K562 (cell line): Measurements from ENCODE around the gene PDE11A. TPM values are rescaled to one million over a fixed set of nuclear protein-coding genes. Genes with fewer than 3 reads are reported as not detected.
A peak's percentile ranks its signal among the peaks of the same experiment; 100 is the strongest.

Experiments
- EHMT2 ChIP-seq: fragments of 450-650 bp; IDR thresholded peaks from 2 replicates; pipeline ENCODE4 v1.6.1; 2018; ENCODE audit warnings: antibody characterized with exemption
- HIVEP1 ChIP-seq: fragments of 250-450 bp; sonication (Bioruptor Pico); IDR thresholded peaks from 2 replicates; pipeline ENCODE4 v1.4.0; 2020; ENCODE audit warnings: mild to moderate bottlenecking
- HLTF ChIP-seq: fragments of 450-650 bp; IDR thresholded peaks from 2 replicates; pipeline ENCODE4 v1.6.1; 2016
- IFI16 ChIP-seq: fragments of 250-450 bp; sonication (Bioruptor Pico); IDR thresholded peaks from 2 replicates; pipeline ENCODE4 v2.1.2; 2022; ENCODE audit warnings: mild to moderate bottlenecking, inconsistent platforms
- JUND ChIP-seq, 2 experiments: IDR thresholded peaks; 2 replicates in 1 of 2; 3 replicates in 1 of 2; pipeline ENCODE4 v1.6.1; 2011; ENCODE audit warnings: borderline replicate concordance in 2 of 2, low read depth in 2 of 2, low read length in 2 of 2, improper control_type of control experiment in 1 of 2, missing biosample characterization in 1 of 2, missing genetic modification characterization in 1 of 2, missing genetic modification reagents in 1 of 2
- LEF1 ChIP-seq: fragments of 450-650 bp; IDR thresholded peaks from 2 replicates; pipeline ENCODE4 v1.6.1; 2016; ENCODE audit warnings: mild to moderate bottlenecking
- NBN ChIP-seq: fragments of 450-650 bp; IDR thresholded peaks from 2 replicates; pipeline ENCODE4 v1.6.1; 2016; ENCODE audit warnings: low read depth, mild to moderate bottlenecking
- POLR2AphosphoS2 ChIP-seq: IDR thresholded peaks from 2 replicates; pipeline ENCODE4 v1.6.1; 2012; ENCODE audit warnings: low read length, improper control_type of control experiment
- POLR2H ChIP-seq: IDR thresholded peaks from 2 replicates; pipeline ENCODE4 v1.6.1; 2016; ENCODE audit warnings: missing genetic modification characterization, low read depth, mild to moderate bottlenecking, control low read depth, missing compliant biosample characterization, moderate library complexity
- SP1 ChIP-seq: sonication (generic); formaldehyde crosslinking; IDR thresholded peaks from 2 replicates; pipeline ENCODE4 v1.8.1; 2022; ENCODE audit warnings: mild to moderate bottlenecking, missing genetic modification reagents
- TAL1 ChIP-seq: fragments of 450-650 bp; IDR thresholded peaks from 2 replicates; pipeline ENCODE4 v1.6.1; 2016; ENCODE audit warnings: mild to moderate bottlenecking
- TRIM28 ChIP-seq: fragments of 450-650 bp; IDR thresholded peaks from 2 replicates; pipeline ENCODE4 v1.6.1; 2017
- XRCC5 ChIP-seq: fragments of 200-400 bp; formaldehyde crosslinking; IDR thresholded peaks from 2 replicates; pipeline ENCODE4 v1.6.1; 2017; ENCODE audit warnings: low read depth, mild to moderate bottlenecking, low read length
- ZFP1 ChIP-seq: fragments of 450-650 bp; formaldehyde crosslinking; IDR thresholded peaks from 2 replicates; pipeline ENCODE4 v1.4.0; 2020; ENCODE audit warnings: mild to moderate bottlenecking, mixed read lengths
- ZNF384 ChIP-seq: IDR thresholded peaks from 2 replicates; pipeline ENCODE4 v1.6.1; 2012; ENCODE audit warnings: low read depth, low read length, improper control_type of control experiment
- ZNF583 ChIP-seq: fragments of 250-450 bp; sonication (Bioruptor Pico); IDR thresholded peaks from 2 replicates; pipeline ENCODE4 v1.4.0; 2020
- ZNF75A ChIP-seq: fragments of 450-650 bp; formaldehyde crosslinking; IDR thresholded peaks from 2 replicates; pipeline ENCODE4 v1.4.0; 2020; ENCODE audit warnings: mild to moderate bottlenecking
- polyA plus RNA-seq, 8 experiments: library from polyadenylated mRNA; depleted of rRNA in 4 of 8; stranded (reverse) in 5 of 8; unstranded in 3 of 8; fragments of >200 nt; fragmentation: Nextera tagmentation in 2 of 8; fragmentation: Illumina TruSeq in 1 of 8; extraction: Ambion mirVana in 2 of 8; extraction: Trizol in 1 of 8; gene quantifications; 2 replicates each; pipeline versions ENCODE4 v1.2.1 to v1.2.3, GENCODE V29; 2011 to 2014; ENCODE audit warnings: inconsistent platforms in 1 of 8, missing spikeins in 1 of 8
- total RNA-seq, 7 experiments: library from RNA; depleted of rRNA in 6 of 7; stranded (reverse); fragments of >200 nt in 6 of 7; fragmentation: Illumina TruSeq in 2 of 7; extraction: Trizol in 2 of 7; gene quantifications; 2 replicates each; pipeline versions ENCODE4 v1.2.1 to v1.2.3, GENCODE V29; 2011 to 2021; ENCODE audit warnings: low replicate concordance in 1 of 7
- TF ChIP-seq, protein P1 (sequence below), 2 experiments: fragments of 450-650 bp in 1 of 2; sonication (generic) in 1 of 2; formaldehyde crosslinking in 1 of 2; IDR thresholded peaks in 1 of 2; conservative IDR thresholded peaks in 1 of 2; 2 replicates each; pipeline versions ENCODE4 v1.6.1 to v1.8.1; 2016 to 2023; ENCODE audit warnings: mild to moderate bottlenecking in 2 of 2, moderate library complexity in 2 of 2, inconsistent platforms in 1 of 2, missing genetic modification reagents in 1 of 2
- TF ChIP-seq, protein P2 (sequence below): IDR thresholded peaks from 2 replicates; pipeline ENCODE4 v1.6.1; 2012; ENCODE audit warnings: low read depth, low read length, improper control_type of control experiment, borderline replicate concordance
- TF ChIP-seq, protein P3 (sequence below), 2 experiments: IDR thresholded peaks in 1 of 2; conservative IDR thresholded peaks in 1 of 2; 2 replicates each; pipeline ENCODE4 v1.6.1; 2016; ENCODE audit warnings: low read depth in 2 of 2, mild to moderate bottlenecking in 1 of 2, missing compliant biosample characterization in 1 of 2, missing genetic modification characterization in 1 of 2, moderate library complexity in 1 of 2

PDE11A gene
- total and polyA plus RNA-seq, 9 of the 15 experiments (the other 6 are each of a cell fraction or from before 2014, with no cell fraction given) = 3.2 to 22.1 (median 5.7) TPM

DNA sequence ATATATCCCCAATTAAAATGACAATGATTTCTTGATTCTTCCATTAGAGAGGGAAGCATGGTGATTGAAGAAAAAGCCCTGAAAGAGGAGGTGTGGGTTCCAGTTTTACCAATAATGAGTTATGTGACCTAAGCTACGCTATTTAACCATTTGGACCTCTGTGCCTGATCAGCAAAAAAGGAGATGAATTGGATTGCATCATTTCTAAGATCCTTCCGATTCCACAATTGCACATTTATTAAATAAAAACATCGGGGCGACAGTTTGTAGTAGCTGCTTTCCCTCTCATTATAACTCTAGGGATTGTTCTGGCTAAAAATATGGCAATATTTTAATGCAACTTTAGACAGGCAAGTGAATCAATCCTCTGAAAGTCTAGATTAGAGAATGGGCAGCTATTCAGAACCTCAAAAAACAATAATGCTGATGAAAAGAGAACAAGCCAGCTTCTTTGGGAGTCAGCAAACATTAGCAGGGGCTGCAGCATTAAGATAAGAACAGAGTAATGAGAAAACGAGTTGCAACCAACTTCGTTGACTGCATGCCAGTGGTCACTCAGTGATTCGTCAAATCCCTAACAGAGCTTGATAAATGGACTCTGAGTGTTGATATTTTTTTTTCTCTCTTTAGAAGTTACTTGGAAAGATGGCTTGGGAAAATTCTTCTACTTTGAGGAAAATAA lies 378.8 kb downstream of the PDE11A start (continued):
- TF ChIP-seq XRCC5 (no peak), JUND (IDR thresholded peaks at IDR 0.05; ENCODE audit: borderline replicate concordance, low read depth, low read length) (peak; percentile 83), JUND (tag; IDR thresholded peaks at IDR 0.05; ENCODE audit: borderline replicate concordance, low read depth, low read length) (peak; percentile 82; the same call in 2 of the 3 replicates), POLR2AphosphoS2 (no peak), EHMT2 (no peak), ZFP1 (CRISPR knock-in tag) (no peak), NBN (peak; percentile 88), TAL1 (peak; percentile 95), POLR2H (tag) (0 out of 2 replicates have a peak, but pooled peaks have one; percentile 23), ZNF75A (CRISPR knock-in tag) (peak; percentile 43; the same call in 1 of the 2 replicates), ZNF384 (peak; percentile 86), IFI16 (CRISPR knock-in tag) (no peak), HIVEP1 (CRISPR knock-in tag) (no peak), ZNF583 (CRISPR knock-in tag) (no peak), LEF1 (peak; percentile 98), SP1 (CRISPR knock-in tag) (no peak), HLTF (no peak), TRIM28 (0 out of 2 replicates have a peak, but pooled peaks have one; percentile 41)
- TF ChIP-seq, protein P1, sequence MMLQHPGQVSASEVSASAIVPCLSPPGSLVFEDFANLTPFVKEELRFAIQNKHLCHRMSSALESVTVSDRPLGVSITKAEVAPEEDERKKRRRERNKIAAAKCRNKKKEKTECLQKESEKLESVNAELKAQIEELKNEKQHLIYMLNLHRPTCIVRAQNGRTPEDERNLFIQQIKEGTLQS (IDR thresholded peaks at IDR 0.05) = peak; percentile 97
- TF ChIP-seq, protein P1 (CRISPR knock-in tag; conservative IDR thresholded peaks at IDR 0.05) = peak; percentile 83
- TF ChIP-seq, protein P2, sequence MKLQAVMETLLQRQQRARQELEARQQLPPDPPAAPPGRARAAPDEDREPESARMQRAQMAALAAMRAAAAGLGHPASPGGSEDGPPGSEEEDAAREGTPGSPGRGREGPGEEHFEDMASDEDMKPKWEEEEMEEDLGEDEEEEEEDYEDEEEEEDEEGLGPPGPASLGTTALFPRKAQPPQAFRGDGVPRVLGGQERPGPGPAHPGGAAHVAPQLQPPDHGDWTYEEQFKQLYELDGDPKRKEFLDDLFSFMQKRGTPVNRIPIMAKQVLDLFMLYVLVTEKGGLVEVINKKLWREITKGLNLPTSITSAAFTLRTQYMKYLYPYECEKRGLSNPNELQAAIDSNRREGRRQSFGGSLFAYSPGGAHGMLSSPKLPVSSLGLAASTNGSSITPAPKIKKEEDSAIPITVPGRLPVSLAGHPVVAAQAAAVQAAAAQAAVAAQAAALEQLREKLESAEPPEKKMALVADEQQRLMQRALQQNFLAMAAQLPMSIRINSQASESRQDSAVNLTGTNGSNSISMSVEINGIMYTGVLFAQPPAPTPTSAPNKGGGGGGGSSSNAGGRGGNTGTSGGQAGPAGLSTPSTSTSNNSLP = peak; percentile 68; the same call in 1 of the 2 replicates
- TF ChIP-seq, protein P3, sequence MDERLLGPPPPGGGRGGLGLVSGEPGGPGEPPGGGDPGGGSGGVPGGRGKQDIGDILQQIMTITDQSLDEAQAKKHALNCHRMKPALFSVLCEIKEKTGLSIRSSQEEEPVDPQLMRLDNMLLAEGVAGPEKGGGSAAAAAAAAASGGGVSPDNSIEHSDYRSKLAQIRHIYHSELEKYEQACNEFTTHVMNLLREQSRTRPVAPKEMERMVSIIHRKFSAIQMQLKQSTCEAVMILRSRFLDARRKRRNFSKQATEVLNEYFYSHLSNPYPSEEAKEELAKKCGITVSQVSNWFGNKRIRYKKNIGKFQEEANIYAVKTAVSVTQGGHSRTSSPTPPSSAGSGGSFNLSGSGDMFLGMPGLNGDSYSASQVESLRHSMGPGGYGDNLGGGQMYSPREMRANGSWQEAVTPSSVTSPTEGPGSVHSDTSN (CRISPR knock-in tag; IDR thresholded peaks at IDR 0.05; ENCODE audit: low read depth) = no peak
- TF ChIP-seq, protein P3 (tag; conservative IDR thresholded peaks at IDR 0.05; ENCODE audit: low read depth) = peak; percentile 98
